Activated CD8-positive, alpha-beta memory T cell treated with anti-CD3 and anti-CD28 coated beads for 1 hour (primary cell): ENCODE measurements around the gene TRIM45.
"Not testable (repeated sequence)": the region's sequence is repeated elsewhere in the genome, so short reads cannot be mapped to it uniquely, and the experiment has no call there.

Source experiments
- DNase-seq, 2 donors: peaks; one replicate each; pipeline ENCODE4 v3.0.0-alpha.2; 2020; ENCODE audit warnings: low read depth in 1 of 2; ENCODE audit errors: extremely low read depth in 1 of 2

Gene TRIM45

DNA sequence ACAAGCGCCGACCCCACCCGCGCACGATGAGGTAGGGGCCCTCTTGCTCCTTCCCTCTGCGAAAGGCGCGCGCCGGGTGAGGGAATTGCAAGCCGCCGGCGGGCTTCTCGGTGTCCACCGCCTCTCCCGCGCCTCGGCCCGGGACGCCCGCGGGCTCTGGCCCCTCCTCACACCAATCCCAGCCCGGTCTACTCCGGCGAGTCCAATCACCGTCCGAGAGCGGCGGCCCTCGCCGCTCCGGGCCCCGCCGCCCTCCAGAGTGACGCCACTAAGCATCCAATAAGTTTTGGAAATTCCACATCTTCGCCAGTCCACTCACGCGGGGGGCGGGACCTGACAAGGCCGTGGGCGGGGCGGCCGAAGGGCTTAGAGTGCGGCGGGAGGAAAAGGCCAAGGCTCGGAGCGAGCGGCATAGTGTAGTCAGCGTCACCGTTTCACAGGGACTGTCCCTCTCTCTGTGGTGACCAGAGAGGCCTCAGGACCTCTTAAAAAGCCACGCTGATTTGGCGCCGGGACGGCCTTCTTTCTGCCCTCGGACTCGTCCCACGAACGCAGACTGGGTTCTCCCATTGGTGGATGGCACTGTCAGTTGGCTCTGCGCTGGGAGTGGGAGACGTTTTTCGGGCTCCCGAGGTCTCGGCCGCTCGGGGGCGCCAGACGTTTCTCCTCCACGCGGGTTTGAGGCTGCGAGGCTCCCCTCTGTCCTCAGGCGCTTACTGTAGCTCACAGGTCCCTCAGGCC lies at the start of gene TRIM45:
TSS of gene TRIM45 (minus strand) at position 161 of the 741 bp plus-strand sequence. CDS start 548 bp downstream, outside the sequence.
- peak; percentile 48 to 71 for DNase-seq

- DNase-seq: no peak
Measured at GRCh38 chr1:117169871-117170596, 48.5 kb upstream of the TRIM45 start.

DNA sequence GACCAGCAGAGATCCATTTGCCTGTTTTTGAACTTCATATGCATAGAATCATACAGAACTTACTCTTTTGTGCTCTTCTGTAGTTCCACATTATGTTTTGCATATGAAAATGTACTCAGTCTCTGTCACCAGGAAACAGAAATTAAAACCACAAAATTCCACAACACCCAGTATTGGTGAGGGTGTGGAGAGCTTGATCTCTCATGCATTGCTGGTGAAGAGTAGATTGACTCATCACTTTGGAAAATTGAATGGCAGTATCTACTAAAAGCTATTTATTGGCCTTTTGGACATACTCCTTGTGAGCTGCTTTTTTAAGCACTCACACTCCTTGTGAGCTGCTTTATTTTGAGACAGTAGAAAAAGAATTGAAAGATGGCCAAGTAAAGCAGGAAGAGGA lies 45.9 kb upstream of the TRIM45 start:
- no peak for DNase-seq

DNA sequence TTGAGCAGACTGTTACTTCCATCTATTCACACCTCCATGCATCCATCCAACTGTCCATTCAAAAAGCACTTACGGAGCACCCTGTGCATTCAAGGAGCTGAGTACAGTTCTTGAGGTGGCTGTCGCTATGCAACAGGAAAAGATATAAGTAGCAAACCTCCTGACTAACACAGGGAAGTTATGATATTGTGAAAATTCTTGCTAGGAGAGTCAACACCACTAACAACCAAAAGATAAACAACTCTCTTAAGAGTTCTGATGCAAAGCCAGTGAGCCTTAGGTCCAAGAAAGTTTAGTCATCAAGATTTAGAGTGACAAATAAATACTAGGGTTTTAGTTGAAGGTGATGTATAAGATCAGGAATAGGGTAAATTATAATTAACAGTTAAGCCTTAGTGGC lies 44.5 kb upstream of the TRIM45 start:
- no peak for DNase-seq

GRCh38 chr1:117164209-117164608 lies 42.7 kb upstream of the TRIM45 start:
- no peak for DNase-seq

DNA sequence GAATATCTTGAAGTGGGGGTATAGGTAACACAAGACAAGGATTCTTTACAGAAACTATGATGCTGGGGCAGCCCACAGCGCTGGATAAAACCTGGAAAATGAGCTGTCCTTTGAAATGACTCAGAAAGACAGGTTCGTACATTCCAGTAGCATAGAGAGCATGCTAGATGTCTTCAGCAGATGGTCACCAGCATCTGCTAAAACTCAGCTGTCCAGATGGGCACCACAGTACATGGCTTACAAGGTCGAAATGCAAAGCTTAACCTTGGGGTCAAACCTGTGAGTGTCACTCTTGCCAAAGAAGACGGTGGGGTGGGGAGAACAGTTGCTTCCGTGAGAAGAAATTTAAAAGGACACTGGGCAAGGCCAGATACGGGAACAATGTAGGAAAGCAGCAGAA lies 41.3 kb upstream of the TRIM45 start:
- DNase-seq: no peak

- DNase-seq: no peak
Measured at GRCh38 chr1:117161887-117162286, 40.3 kb upstream of the TRIM45 start.

DNA sequence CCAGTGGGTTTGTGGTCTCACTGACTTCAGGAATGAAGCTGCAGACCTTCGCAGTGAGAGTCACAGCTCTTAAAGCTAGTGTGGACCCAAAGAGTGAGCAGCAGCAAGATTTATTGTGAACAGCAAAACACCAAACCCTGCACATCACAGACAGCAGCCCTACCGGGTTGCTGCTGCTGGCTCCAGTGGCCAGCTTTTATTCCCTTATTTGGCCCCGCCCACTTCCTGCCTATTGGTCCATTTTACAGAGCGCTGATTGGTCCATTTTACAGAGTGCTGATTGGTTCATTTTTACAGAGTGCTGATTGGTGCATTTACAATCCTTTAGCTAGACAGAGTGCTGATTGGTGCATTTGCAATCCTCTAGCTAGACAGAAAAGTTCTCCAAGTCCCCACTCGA lies 29.8 kb upstream of the TRIM45 start:
- DNase-seq: not testable (repeated sequence)

GRCh38 chr1:117150316-117150715 lies 28.8 kb upstream of the TRIM45 start:
- no peak for DNase-seq

DNA sequence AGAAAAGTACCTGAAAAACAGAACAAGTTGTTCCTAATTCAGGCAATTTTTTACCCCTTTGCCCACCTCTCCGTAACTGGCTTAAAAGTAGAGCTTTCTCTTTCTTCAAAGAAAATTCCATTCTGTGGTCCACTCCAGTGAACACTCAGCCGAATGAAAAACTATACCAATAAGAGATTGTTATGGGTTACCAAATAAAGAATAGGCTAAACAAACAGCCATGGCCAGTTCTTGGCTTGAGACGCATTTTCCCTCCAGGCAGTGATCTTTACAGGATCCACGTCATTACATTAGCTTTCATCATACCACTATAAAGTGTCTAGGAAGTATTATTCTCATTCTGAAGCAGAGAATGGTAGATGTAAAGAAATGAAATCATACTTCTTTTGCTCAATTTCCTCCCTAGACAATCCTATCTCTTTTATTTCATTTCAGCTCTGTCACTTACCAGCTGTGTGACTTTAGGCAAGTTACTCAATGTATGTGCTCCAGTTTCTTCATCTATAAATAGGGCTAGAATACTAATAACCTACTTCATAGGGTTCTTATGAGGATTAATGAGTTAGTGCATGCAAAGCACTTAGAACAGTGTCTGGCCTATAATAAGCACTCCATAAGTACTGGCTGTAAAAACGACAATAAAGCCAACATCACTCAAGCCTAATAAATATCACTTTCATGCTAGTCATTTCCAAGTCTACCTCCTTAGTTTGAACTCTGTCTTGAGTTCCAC lies 26.5 kb upstream of the TRIM45 start:
- DNase-seq: no peak

- no peak for DNase-seq
Measured at GRCh38 chr1:117147341-117147831, 25.8 kb upstream of the TRIM45 start.

GRCh38 chr1:117146575-117147340 lies 25.2 kb upstream of the TRIM45 start:
- DNase-seq: no peak

DNA sequence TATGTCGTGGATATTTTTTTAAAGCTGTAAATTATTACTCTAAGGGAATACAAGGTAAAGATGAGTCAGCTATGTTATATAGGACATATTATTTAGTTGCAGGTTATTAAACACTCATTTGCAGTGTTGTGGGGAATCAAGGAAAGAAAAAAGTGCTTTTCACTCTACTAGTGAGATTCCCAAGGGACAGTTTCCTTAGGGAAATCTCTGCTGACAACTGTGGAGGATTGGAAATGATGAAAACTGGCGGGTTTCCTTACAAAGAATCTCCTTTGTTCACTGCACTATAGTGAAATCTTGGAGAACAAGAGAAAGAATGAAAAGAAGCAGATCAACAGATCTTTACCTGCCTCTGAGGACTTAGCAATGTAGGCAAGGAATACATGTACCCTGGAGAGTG lies 24.5 kb upstream of the TRIM45 start:
- no peak for DNase-seq

- no peak for DNase-seq
Measured at GRCh38 chr1:117143871-117144270, 22.3 kb upstream of the TRIM45 start.

DNA sequence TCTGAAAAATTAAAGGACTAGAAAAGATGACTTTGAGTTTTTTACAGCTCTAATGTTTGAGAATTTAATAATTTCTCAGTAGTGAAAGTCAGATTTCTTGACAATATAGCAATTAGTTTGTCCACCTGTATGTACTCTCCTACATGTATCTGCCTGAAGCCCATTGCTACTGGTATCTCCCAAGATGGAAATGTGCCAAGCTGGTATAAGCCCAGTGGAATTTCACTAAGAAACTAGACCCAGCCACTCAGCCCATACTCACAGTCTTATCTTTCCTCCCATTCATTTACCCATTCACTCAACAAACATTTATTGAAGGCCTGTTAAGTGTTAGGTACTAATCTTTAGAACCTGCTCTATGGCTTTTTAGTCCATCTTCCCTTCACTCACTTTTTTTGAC lies 21.6 kb upstream of the TRIM45 start:
- no peak for DNase-seq

- DNase-seq: no peak
Measured at GRCh38 chr1:117142200-117142599, 20.7 kb upstream of the TRIM45 start.

DNA sequence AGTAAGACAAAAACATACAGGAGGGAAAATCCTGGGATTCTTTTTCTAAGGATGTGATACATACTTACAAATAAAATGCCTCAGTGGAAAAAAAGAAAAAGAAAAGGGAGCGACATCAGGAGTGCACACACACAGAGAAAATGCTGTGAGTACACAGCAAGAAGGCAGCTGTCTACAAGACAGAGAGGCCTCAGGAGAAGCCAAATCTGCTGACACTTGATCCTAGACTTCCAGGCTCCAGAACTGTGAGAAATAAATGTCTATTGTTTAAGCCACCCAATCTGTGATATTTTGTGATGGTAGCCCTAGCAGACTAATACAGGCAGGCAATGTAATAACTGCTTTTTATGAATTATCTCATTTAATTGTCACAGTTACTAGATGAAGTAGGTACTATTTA lies 17.0 kb upstream of the TRIM45 start:
- no peak for DNase-seq

GRCh38 chr1:117138106-117138505 lies 16.6 kb upstream of the TRIM45 start:
- no peak for DNase-seq

DNA sequence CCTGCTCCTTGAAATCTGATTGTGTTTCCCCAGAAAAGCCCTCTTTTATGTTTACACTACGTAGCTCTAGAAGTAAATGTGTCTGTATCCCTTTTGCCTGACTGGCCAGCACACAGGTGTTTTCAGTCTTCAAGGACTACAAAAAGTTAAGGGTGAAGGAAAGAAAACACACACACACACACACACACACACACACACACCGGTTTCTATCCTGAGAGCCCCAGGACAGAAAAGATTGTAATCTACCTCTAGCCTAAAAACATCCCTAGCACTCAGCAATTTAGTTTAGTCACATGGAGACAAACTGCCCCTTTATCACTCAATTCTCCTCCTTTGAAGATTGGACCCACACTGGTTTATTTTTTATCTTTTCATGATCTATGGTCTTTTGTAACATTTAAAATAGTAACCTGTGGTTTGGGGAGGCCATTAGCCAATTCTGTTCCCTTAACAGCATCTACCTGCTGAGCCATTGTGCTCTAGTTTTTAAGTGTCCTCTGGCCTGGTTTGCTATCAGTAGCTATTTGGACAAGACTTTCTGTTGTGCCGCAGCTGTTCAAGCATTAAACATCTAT lies 15.8 kb upstream of the TRIM45 start:
- DNase-seq: no peak

DNA sequence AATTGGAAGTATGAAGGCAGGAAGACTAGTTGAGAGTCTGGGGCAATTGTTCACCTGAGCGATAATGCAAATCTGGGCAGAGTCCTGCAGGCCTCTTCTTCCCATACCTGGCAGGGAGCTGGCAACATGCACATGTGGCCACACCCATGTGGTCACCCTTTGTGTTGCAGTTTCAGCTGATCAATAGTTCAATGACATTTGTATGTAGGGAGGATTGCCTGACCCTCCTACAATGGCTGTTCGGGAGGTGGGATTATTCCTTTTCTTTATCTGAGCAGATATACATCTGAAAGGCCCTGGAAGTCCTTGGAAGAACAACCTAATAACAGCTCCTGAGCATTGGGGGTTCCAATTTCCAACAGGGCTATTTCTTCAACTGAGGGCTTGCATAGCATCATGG lies 15.2 kb upstream of the TRIM45 start:
- no peak for DNase-seq
